Fibroblast of the aortic adventitia (primary cell): ENCODE results near the gene CD300H. TPM values are rescaled to one million over a fixed set of nuclear protein-coding genes. Genes with fewer than 3 reads are reported as not detected.

Experiments used
- DNase-seq: peaks from one replicate; pipeline ENCODE4 v3.0.0-alpha.2; 2010; ENCODE audit warnings: low read depth
- H3K4me3 ChIP-seq: 2 replicates; pipeline ENCODE4 v1.5.1; 2011; ENCODE audit warnings: low read depth, mild to moderate bottlenecking, control low read depth, low read length, moderate library complexity
- total RNA-seq: library from RNA; depleted of rRNA; stranded (reverse); fragments of >200 nt; gene quantifications from 2 replicates; pipeline ENCODE4 v1.2.3, GENCODE V29; 2012; ENCODE audit warnings: low replicate concordance
- TF ChIP-seq, protein P1 (sequence below): IDR thresholded peaks from 2 replicates; pipeline ENCODE4 v1.5.1; 2011; ENCODE audit warnings: mild to moderate bottlenecking, low read length, control low read depth, inconsistent platforms; ENCODE audit not compliant: insufficient read depth

Gene CD300H
- not detected in 2 replicates for total RNA-seq

DNA sequence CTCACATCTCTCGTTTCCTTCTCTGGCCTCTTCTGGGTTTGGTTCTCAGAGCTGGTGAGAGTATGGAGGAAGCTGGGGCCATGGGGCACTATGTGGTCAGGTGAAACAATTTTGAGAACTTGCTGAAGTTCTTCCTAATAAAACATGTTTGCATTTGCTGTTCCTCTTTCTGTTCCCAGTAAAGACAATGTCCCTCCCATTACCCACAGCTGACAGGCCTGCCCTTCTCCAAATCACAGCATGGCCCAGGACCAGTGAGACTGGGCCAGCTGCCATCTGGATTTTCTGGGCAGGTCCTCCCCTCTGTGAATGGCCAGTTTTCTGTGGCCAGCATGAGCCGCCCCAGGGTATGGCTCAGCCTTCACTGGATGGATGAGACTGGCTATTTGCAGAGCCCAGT lies at the start of gene CD300H:
Gene CD300H (minus strand): TSS at position 113 of the 400 bp plus-strand sequence.
- TF ChIP-seq, protein P1, sequence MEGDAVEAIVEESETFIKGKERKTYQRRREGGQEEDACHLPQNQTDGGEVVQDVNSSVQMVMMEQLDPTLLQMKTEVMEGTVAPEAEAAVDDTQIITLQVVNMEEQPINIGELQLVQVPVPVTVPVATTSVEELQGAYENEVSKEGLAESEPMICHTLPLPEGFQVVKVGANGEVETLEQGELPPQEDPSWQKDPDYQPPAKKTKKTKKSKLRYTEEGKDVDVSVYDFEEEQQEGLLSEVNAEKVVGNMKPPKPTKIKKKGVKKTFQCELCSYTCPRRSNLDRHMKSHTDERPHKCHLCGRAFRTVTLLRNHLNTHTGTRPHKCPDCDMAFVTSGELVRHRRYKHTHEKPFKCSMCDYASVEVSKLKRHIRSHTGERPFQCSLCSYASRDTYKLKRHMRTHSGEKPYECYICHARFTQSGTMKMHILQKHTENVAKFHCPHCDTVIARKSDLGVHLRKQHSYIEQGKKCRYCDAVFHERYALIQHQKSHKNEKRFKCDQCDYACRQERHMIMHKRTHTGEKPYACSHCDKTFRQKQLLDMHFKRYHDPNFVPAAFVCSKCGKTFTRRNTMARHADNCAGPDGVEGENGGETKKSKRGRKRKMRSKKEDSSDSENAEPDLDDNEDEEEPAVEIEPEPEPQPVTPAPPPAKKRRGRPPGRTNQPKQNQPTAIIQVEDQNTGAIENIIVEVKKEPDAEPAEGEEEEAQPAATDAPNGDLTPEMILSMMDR, result no peak
- no peak for DNase-seq
- no peak within 1 kb of the TSS for H3K4me3 ChIP-seq

DNA sequence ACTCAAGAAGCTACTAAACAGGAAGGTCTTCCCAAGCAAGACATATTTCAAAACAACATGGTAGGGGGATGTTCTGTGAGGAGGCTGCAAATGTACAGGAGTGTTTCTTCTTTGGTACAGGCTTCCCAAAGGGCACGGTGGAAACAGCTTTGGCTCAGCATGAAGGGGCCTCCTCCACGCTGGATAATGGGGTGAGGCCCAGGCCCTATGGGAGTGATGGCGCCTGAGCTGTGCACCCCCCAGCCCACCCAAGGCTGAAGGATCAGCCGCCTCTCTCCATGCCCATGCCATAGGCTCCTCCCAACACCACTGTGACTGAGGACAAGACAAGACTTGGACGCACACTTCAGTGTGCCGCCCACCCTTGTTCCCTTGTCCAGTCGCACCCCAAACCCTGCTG lies 49.4 kb upstream of the CD300H start:
- TF ChIP-seq, protein P1, result no peak
- no peak for DNase-seq
- H3K4me3 ChIP-seq, result no peak overlapping the region

DNA sequence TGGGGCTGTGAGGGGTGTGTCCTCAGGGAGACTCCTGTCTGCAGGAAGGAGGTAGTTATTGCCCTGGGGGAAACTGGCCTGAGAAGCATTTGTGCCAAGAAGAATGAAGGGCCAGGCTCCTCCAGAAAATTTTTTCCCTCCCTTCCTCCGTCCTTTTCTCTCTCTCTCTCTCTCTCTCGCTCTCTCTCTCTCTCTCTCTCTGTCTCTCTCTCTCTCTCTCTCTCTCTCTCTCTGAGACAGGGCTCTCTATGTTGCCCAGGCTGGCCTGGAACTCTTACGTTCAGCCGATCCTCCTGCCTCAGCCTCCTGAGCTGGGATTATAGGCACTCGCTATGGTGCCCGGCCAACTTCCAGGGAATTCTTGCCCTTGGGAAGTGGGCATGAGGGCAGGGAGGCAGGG lies 44.7 kb upstream of the CD300H start:
- TF ChIP-seq, protein P1, result no peak
- no peak overlapping the region for H3K4me3 ChIP-seq
- no peak for DNase-seq

DNA sequence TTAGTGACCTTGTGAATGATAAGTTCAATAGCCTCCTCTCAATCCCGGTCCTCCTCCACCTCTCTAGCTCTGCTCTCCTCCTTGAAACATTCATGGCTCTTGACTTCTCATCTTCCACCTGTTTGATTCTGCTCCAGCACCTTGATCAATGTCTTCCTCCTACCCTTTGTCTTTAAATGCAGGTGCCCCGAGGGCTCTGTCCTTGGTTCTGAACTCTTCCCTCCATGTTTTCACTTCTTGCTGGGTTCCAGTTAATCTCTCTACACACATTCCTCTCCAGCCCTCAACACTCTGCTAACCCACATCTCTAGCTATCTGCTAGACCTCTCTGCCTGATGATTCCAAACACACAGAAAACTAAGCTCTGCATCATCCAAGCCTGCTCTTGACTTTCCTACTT lies 42.8 kb upstream of the CD300H start:
- H3K4me3 ChIP-seq, result no peak overlapping the region
- DNase-seq, result no peak

DNA sequence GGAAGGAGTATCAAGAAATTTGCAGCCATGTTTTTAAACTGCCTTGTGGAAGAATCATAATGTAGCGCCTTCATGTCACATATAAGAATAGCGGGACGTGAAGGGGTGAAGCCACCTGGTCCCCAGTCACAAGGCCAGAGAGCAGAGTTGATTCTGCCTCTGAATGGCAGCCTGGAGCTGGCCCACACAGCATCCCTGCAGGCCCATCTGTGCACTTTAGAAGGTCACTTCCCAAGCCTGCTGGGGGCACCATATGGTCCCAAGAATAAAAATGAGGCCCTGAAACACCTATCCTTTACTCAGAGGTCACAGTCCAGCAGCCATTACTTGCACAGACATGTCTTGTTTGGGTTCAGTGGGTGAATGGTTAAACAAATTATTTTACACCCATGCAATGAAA lies 41.2 kb upstream of the CD300H start:
- H3K4me3 ChIP-seq, result no peak overlapping the region
- no peak for DNase-seq
- TF ChIP-seq, protein P1, result no peak

More for the DNA sequence above, 42.8 kb upstream of the CD300H start:
- TF ChIP-seq, protein P1, result no peak

DNA sequence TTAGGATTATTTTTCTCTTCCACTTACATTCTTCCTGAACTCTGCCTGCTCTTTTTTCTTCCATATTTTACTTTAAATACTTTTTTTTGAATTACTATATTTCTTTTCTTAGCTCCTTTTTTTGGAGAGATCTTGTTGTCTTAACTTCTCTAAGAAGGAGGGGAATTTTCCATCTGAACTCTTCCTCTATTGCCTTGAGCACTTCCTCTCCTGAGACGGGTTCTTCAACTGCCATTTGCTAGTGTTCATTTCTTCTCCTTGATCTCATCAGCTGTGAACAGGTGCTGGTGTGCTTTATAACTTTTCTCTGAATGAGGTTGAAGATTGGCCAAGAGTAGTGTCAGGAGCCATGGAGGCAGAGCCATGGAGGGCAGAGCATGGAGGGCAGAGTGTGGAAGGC lies 39.9 kb upstream of the CD300H start:
- H3K4me3 ChIP-seq, result no peak overlapping the region
- DNase-seq, result no peak
- TF ChIP-seq, protein P1, result no peak

DNA sequence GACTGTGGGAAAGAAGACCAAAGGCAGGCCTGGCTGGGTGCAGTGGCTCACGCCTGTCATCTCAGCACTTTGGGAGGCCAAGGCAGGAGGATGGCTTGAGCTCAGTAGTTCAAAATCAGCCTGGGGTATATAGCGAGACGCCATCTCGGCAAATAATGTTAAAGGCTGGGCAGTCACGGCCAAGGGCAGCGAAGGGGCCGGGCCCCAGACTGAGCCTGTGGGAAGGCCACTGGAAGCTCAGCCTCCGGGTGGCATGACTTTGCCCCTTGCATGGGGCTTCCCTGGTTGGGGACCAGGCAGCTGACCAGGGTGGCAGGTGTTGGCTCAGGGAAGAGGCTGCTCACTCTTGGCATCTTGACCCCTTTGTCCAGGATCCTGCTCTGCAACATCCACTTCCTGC lies 38.7 kb upstream of the CD300H start:
- TF ChIP-seq, protein P1, result no peak

More for the DNA sequence above, 38.7 kb upstream of the CD300H start:
- DNase-seq, result no peak
- H3K4me3 ChIP-seq, result no peak overlapping the region
